Spleen (tissue), 7 donors: Measurements from ENCODE around the gene GIPC2.

Experiments
- CTCF ChIP-seq, 11 experiments: fragments of 200-600 bp in 7 of 11; fragments of 450-650 bp in 4 of 11; sonication (generic) in 4 of 11; IDR thresholded peaks in 8 of 11; conservative IDR thresholded peaks in 3 of 11; 1 replicate in 7 of 11; 2 replicates in 4 of 11; pipeline versions ENCODE4 v1.4.0 to v1.8.0; 2016 to 2021; ENCODE audit warnings: antibody characterized with exemption in 11 of 11, inconsistent platforms in 4 of 11, mild to moderate bottlenecking in 1 of 11
- POLR2AphosphoS5 ChIP-seq, 3 donors: sonication (generic); formaldehyde crosslinking; IDR thresholded peaks; one replicate each; pipeline ENCODE4 v1.5.1; 2017; ENCODE audit warnings: antibody characterized with exemption in 3 of 3
- donor health status: DM: no; HTN: no; CAD: no; lungs with moderate emphysema.
- donor health status: DM: no; HTN: no; CAD: no.
- donor health status: DM: no; HTN: no; CAD: no.

GRCh38 chr1:78147031-78147430 lies 101.3 kb downstream of the GIPC2 start:
- TF ChIP-seq POLR2AphosphoS5 (IDR thresholded peaks at IDR 0.05) (no peak), CTCF (IDR thresholded peaks at IDR 0.05 in 8 of 11, conservative IDR thresholded peaks at IDR 0.05 in 3 of 11) (no peak)
